ENCODE data around the gene ERH.
A peak's percentile ranks its signal among the peaks of the same experiment; 100 is the strongest.
"Not testable (repeated sequence)": the region's sequence is repeated elsewhere in the genome, so short reads cannot be mapped to it uniquely, and the experiment has no call there.

ERH gene

GRCh38 chr14:69408331-69408960 lies 10.3 kb upstream of the ERH start:
- Mint-ChIP-seq H3K27ac (no peak overlapping the region), H3K4me1 (ENCODE audit: low read depth) (peaks cover 25% of the 10 kb centered on the region), H3K36me3 (ENCODE audit: low read depth) (peaks cover 32% of the 10 kb centered on the region), H3K27me3 (no peaks in the 10 kb centered on the region), H3K4me3 (no peak overlapping the region), H3K9me3 (no peaks in the 10 kb centered on the region)

- Mint-ChIP-seq H3K27ac (no peak overlapping the region), H3K9me3 (no peaks in the 10 kb centered on the region), H3K4me1 (ENCODE audit: low read depth) (peaks cover 38% of the 10 kb centered on the region), H3K4me3 (no peak overlapping the region), H3K27me3 (no peaks in the 10 kb centered on the region), H3K36me3 (ENCODE audit: low read depth) (peaks cover 27% of the 10 kb centered on the region)
These were observed 7.7 kb upstream of the ERH start for GRCh38 chr14:69405762-69406161.

GRCh38 chr14:69404883-69405282 lies 6.8 kb upstream of the ERH start:
- Mint-ChIP-seq H3K9me3 (no peaks in the 10 kb centered on the region), H3K27me3 (no peaks in the 10 kb centered on the region), H3K27ac (no peak overlapping the region), H3K4me3 (no peak overlapping the region), H3K4me1 (ENCODE audit: low read depth) (peaks cover 47% of the 10 kb centered on the region), H3K36me3 (ENCODE audit: low read depth) (peaks cover 27% of the 10 kb centered on the region)

GRCh38 chr14:69404478-69404877 lies 6.4 kb upstream of the ERH start:
- H3K27me3 Mint-ChIP-seq, result no peaks in the 10 kb centered on the region
- H3K9me3 Mint-ChIP-seq, result no peaks in the 10 kb centered on the region
- H3K4me3 Mint-ChIP-seq, result no peak overlapping the region
- no peak overlapping the region for H3K27ac Mint-ChIP-seq
- H3K36me3 Mint-ChIP-seq (ENCODE audit: low read depth), result peaks cover 28% of the 10 kb centered on the region
- H3K4me1 Mint-ChIP-seq (ENCODE audit: low read depth), result peaks cover 48% of the 10 kb centered on the region

GRCh38 chr14:69401841-69402240 lies 3.7 kb upstream of the ERH start:
- Mint-ChIP-seq H3K4me1 (ENCODE audit: low read depth) (peaks cover 52% of the 10 kb centered on the region), H3K27me3 (no peaks in the 10 kb centered on the region), H3K9me3 (no peaks in the 10 kb centered on the region), H3K4me3 (peak overlapping the region; percentile 37), H3K36me3 (ENCODE audit: low read depth) (peaks cover 27% of the 10 kb centered on the region), H3K27ac (no peak overlapping the region)

- no peaks in the 10 kb centered on the region for H3K27me3 Mint-ChIP-seq
- peak overlapping the region; percentile 92 for H3K4me3 Mint-ChIP-seq
- H3K9me3 Mint-ChIP-seq, result no peaks in the 10 kb centered on the region
- peaks cover 69% of the 10 kb centered on the region for H3K4me1 Mint-ChIP-seq (ENCODE audit: low read depth)
- H3K27ac Mint-ChIP-seq, result no peak overlapping the region
- H3K36me3 Mint-ChIP-seq (ENCODE audit: low read depth), result peaks cover 36% of the 10 kb centered on the region
These were observed 2.1 kb upstream of the ERH start for GRCh38 chr14:69400154-69400553.

GRCh38 chr14:69399750-69400149 lies 1.7 kb upstream of the ERH start:
- Mint-ChIP-seq H3K27me3 (no peaks in the 10 kb centered on the region), H3K9me3 (no peaks in the 10 kb centered on the region), H3K36me3 (ENCODE audit: low read depth) (peaks cover 37% of the 10 kb centered on the region), H3K4me3 (peak overlapping the region; percentile 92), H3K27ac (no peak overlapping the region), H3K4me1 (ENCODE audit: low read depth) (peaks cover 71% of the 10 kb centered on the region)

GRCh38 chr14:69398818-69399210 lies 715 bp upstream of the ERH start:
- peaks cover 70% of the 10 kb centered on the region for H3K4me1 Mint-ChIP-seq (ENCODE audit: low read depth)
- peak overlapping the region; percentile 92 for H3K4me3 Mint-ChIP-seq

GRCh38 chr14:69395929-69396328 lies 2.2 kb downstream of the ERH start:
- Mint-ChIP-seq H3K4me3 (peak overlapping the region; percentile 92), H3K27me3 (no peaks in the 10 kb centered on the region), H3K4me1 (ENCODE audit: low read depth) (peaks cover 83% of the 10 kb centered on the region), H3K9me3 (no peaks in the 10 kb centered on the region), H3K36me3 (ENCODE audit: low read depth) (peaks cover 69% of the 10 kb centered on the region), H3K27ac (peak overlapping the region; percentile 50)

More at GRCh38 chr14:69398818-69399210, 715 bp upstream of the ERH start:
- Mint-ChIP-seq H3K27me3 (no peaks in the 10 kb centered on the region), H3K27ac (peak overlapping the region; percentile 98), H3K9me3 (no peaks in the 10 kb centered on the region), H3K36me3 (ENCODE audit: low read depth) (peaks cover 40% of the 10 kb centered on the region)

GRCh38 chr14:69392481-69392880 lies 5.6 kb downstream of the ERH start:
- Mint-ChIP-seq H3K27me3 (no peaks in the 10 kb centered on the region), H3K36me3 (ENCODE audit: low read depth) (peaks cover 94% of the 10 kb centered on the region), H3K27ac (peak overlapping the region; percentile 47), H3K4me1 (ENCODE audit: low read depth) (peaks cover 77% of the 10 kb centered on the region), H3K4me3 (peak overlapping the region; percentile 27), H3K9me3 (no peaks in the 10 kb centered on the region)

GRCh38 chr14:69391400-69391799 lies 6.7 kb downstream of the ERH start:
- H3K27me3 Mint-ChIP-seq, H3K27ac Mint-ChIP-seq, H3K9me3 Mint-ChIP-seq: not testable (repeated sequence)
- Mint-ChIP-seq H3K4me3 (peak overlapping the region; percentile 7), H3K4me1 (ENCODE audit: low read depth) (peaks cover 73% of the 10 kb centered on the region), H3K36me3 (ENCODE audit: low read depth) (peaks cover 94% of the 10 kb centered on the region)

GRCh38 chr14:69387311-69387710 lies 10.8 kb downstream of the ERH start:
- Mint-ChIP-seq H3K27ac (no peak overlapping the region), H3K36me3 (ENCODE audit: low read depth) (peaks cover 89% of the 10 kb centered on the region), H3K4me1 (ENCODE audit: low read depth) (peaks cover 42% of the 10 kb centered on the region)

GRCh38 chr14:69378274-69378673 lies 19.8 kb downstream of the ERH start:
- no peak overlapping the region for H3K27ac Mint-ChIP-seq
- no peak overlapping the region for H3K4me3 Mint-ChIP-seq
- H3K4me1 Mint-ChIP-seq (ENCODE audit: low read depth), result peaks cover 14% of the 10 kb centered on the region
- peaks cover 72% of the 10 kb centered on the region for H3K36me3 Mint-ChIP-seq (ENCODE audit: low read depth)
- H3K9me3 Mint-ChIP-seq, result peaks cover 7% of the 10 kb centered on the region
- no peaks in the 10 kb centered on the region for H3K27me3 Mint-ChIP-seq

More at GRCh38 chr14:69387311-69387710, 10.8 kb downstream of the ERH start:
- Mint-ChIP-seq H3K27me3 (no peaks in the 10 kb centered on the region), H3K9me3 (no peaks in the 10 kb centered on the region), H3K4me3 (no peak overlapping the region)

GRCh38 chr14:69376439-69376838 lies 21.7 kb downstream of the ERH start:
- Mint-ChIP-seq H3K4me3 (no peak overlapping the region), H3K36me3 (ENCODE audit: low read depth) (peaks cover 73% of the 10 kb centered on the region), H3K9me3 (peaks cover 7% of the 10 kb centered on the region), H3K27me3 (no peaks in the 10 kb centered on the region), H3K4me1 (ENCODE audit: low read depth) (peaks cover 19% of the 10 kb centered on the region), H3K27ac (no peak overlapping the region)

GRCh38 chr14:69375722-69376121 lies 22.4 kb downstream of the ERH start:
- no peaks in the 10 kb centered on the region for H3K27me3 Mint-ChIP-seq

GRCh38 chr14:69375182-69375581 lies 22.9 kb downstream of the ERH start:
- Mint-ChIP-seq H3K9me3 (peaks cover 7% of the 10 kb centered on the region), H3K36me3 (ENCODE audit: low read depth) (peaks cover 65% of the 10 kb centered on the region), H3K27ac (no peak overlapping the region), H3K4me3 (no peak overlapping the region), H3K27me3 (no peaks in the 10 kb centered on the region), H3K4me1 (ENCODE audit: low read depth) (peaks cover 15% of the 10 kb centered on the region)

More at GRCh38 chr14:69375722-69376121, 22.4 kb downstream of the ERH start:
- Mint-ChIP-seq H3K9me3 (peaks cover 7% of the 10 kb centered on the region), H3K27ac (no peak overlapping the region), H3K4me3 (no peak overlapping the region), H3K4me1 (ENCODE audit: low read depth) (peaks cover 19% of the 10 kb centered on the region), H3K36me3 (ENCODE audit: low read depth) (peaks cover 70% of the 10 kb centered on the region)

All from stimulated activated naive CD8-positive, alpha-beta T cell treated with anti-CD3 and anti-CD28 coated beads, Interleukin-15, Interleukin-2, amounts not matched to agents 100 ng/mL and 50 ng/mL, for 24 hours (primary cell).